ENCODE results near the gene LYZL1.
"Not testable (repeated sequence)": the region's sequence is repeated elsewhere in the genome, so short reads cannot be mapped to it uniquely, and the experiment has no call there.

The LYZL1 gene

DNA sequence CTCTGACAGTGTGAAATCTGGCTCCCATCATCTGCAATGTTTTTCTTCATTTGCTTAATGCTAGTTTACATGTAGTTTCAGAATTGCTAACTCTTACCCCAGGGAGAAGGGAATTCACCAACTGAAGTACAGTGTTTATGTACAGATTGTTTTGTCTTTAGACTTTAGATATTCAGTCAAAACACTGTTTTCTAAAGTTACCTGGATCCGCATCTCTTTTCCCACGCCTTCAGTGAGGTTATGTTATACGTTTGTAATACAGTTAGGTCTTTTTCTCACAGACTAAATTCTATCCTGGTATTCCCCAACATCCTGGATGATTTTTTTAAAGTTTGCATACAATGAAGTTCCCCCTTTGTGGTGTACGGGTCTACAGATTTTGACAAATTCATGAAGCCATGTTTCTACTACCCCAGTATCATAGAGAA is 3.2 kb upstream of the LYZL1 start:
- no peak overlapping the region for H3K4me3 ChIP-seq (ENCODE audit: low read length)
- TF ChIP-seq, protein P1, sequence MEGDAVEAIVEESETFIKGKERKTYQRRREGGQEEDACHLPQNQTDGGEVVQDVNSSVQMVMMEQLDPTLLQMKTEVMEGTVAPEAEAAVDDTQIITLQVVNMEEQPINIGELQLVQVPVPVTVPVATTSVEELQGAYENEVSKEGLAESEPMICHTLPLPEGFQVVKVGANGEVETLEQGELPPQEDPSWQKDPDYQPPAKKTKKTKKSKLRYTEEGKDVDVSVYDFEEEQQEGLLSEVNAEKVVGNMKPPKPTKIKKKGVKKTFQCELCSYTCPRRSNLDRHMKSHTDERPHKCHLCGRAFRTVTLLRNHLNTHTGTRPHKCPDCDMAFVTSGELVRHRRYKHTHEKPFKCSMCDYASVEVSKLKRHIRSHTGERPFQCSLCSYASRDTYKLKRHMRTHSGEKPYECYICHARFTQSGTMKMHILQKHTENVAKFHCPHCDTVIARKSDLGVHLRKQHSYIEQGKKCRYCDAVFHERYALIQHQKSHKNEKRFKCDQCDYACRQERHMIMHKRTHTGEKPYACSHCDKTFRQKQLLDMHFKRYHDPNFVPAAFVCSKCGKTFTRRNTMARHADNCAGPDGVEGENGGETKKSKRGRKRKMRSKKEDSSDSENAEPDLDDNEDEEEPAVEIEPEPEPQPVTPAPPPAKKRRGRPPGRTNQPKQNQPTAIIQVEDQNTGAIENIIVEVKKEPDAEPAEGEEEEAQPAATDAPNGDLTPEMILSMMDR (IDR thresholded peaks at IDR 0.05; ENCODE audit: insufficient read depth, low read depth, low read length, missing control alignments), result no peak
- DNase-seq (ENCODE audit: low read depth), result no peak

DNA sequence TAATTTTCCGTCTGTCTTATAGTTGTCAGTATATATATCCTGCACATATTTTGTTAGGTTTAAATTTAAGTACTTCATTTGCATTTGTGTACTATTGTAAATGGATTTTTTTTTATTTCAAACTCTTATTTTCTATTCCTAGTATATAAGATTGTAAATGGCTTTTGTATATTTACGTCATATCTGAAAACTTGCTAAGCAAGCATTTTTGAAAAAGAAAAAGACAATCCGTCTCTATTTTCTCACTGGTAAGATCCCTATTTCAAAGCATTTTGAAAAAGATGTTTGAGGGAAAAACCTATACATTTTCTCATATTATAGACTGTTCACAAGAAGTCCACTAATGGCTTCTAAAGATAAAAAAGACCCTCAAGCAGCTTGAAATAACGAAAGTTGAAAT is 1.2 kb upstream of the LYZL1 start:
- no peak for DNase-seq (ENCODE audit: low read depth)
- H3K4me3 ChIP-seq (ENCODE audit: low read length), result no peak overlapping the region
- TF ChIP-seq, protein P1 (IDR thresholded peaks at IDR 0.05; ENCODE audit: insufficient read depth, low read depth, low read length, missing control alignments), result no peak

DNA sequence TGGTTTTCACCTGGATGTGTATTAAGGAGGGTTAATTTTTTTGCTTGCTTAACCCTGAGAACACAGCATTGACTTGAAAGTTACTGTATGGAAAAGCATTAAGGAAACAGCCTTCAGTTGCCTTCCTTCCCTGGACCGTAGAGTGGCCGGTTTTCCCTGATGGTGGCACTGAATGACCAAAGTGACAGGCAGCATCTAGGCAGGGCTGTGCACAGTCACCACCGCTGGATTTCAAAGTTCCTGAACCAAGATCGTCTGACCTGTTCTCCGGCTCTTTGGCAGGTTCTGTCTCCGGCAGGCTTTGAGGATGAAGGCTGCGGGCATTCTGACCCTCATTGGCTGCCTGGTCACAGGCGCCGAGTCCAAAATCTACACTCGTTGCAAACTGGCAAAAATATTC is 2.7 kb downstream of the LYZL1 start:
- H3K4me3 ChIP-seq (ENCODE audit: low read length); DNase-seq (ENCODE audit: low read depth): not testable (repeated sequence)

DNA sequence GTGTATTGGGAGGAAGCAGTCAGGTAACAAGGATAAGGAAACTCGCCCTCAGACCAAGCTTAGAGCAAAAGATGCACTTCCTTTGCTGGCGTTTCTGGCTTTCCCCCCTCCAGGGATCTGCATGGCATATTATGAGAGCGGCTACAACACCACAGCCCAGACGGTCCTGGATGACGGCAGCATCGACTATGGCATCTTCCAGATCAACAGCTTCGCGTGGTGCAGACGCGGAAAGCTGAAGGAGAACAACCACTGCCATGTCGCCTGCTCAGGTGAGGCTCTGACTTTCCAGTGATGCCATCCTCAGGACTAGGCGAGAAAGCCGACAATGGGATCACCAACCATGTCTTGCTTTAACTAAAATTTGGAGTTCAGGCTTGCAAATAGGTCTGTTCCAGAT is 3.5 kb downstream of the LYZL1 start:
- H3K4me3 ChIP-seq (ENCODE audit: low read length); DNase-seq (ENCODE audit: low read depth): not testable (repeated sequence)

DNA sequence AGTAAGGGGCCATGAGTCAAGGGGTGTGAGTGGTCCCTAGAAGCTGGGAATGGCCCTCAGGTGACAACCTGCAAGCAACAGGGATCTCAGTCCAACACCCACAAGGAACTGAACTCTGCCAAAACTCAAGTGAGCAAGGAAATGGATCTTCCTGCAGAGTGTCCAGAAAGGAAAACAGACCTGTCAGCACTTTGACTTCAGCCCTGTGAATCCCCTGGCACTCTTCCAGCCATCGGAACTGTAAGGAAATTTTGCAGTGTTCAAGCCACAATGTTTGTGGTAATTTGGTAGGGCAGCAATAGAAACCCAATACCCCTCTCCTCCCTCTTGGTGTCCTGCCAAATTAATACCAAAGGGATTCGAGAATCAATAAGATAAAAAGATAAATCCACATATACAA is 6.9 kb downstream of the LYZL1 start:
- H3K4me3 ChIP-seq (ENCODE audit: low read length), result no peak overlapping the region
- TF ChIP-seq, protein P1 (IDR thresholded peaks at IDR 0.05; ENCODE audit: insufficient read depth, low read depth, low read length, missing control alignments), result no peak
- no peak for DNase-seq (ENCODE audit: low read depth)

DNA sequence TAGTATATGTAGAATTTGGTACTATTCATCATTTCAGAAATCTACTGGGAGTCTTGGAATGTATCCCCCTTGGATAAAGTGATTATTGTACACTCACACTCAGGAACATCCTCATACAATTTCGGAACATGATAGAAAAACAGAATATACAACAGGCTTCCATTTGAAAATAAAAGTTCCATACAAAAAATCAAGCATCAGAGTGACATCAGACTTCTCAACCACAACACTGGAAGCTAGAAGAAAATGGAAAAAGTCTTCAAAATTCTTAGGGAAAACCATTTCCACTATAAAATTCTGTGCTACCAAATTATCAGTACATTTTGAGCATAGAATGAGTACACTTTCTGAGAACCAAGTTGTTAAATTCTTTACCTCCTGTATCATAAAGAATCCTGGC is 8.8 kb downstream of the LYZL1 start:
- TF ChIP-seq, protein P1 (IDR thresholded peaks at IDR 0.05; ENCODE audit: insufficient read depth, low read depth, low read length, missing control alignments), result no peak
- DNase-seq (ENCODE audit: low read depth), result no peak
- H3K4me3 ChIP-seq (ENCODE audit: low read length), result no peak overlapping the region

DNA sequence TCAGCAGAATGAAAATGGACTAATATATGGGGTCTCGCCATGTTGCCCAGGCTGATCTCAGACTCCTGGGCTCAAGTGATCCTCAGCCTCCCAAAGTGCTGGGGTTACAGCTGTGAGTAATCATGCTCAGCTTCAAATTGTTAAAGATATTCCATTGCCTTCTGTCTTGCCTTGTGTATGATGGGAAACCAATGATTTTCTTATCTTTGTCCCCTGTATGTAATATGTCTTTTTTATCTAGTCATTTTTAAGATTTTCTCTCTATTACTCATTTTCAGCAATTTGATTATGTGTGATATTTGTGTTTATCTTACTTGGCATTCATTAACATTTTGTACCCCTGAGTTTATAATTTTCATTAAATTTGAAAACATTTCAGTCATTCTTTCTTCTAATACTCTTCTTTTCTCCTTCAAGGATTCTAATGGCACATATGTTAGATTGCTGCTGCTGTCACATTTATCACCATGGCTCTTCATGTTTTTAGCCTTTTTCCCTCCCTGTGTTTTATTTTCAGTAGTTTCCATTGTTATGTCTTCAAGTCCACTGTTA is 12.6 kb downstream of the LYZL1 start:
- H3K4me3 ChIP-seq (ENCODE audit: low read length), result no peak overlapping the region
- TF ChIP-seq, protein P1 (IDR thresholded peaks at IDR 0.05; ENCODE audit: insufficient read depth, low read depth, low read length, missing control alignments), result no peak
- DNase-seq (ENCODE audit: low read depth), result no peak

DNA sequence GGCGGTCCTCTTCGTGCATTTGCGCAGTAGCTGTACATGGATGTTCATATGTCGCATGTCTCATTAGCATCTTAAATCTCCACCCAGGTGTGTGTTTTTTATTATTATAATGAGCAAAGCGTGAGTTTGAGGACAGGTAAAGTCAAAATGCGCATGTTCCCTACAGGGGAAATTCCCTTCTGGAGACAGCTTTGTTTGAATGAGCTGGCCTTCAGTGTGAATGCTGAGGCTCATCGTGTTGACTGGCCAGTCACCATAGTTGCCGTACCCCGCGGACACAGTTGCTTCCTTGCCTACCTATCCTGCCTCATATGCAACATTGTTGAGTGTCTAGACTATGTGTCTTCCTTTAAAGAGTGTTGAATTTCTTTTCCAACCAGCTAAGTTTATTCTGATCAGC is 13.6 kb downstream of the LYZL1 start:
- no peak for DNase-seq (ENCODE audit: low read depth)
- TF ChIP-seq, protein P1 (IDR thresholded peaks at IDR 0.05; ENCODE audit: insufficient read depth, low read depth, low read length, missing control alignments), result no peak
- H3K4me3 ChIP-seq (ENCODE audit: low read length), result no peak overlapping the region

All from epithelial cell of esophagus (primary cell).